ENCODE results near the gene ANKRD53. TPM values are rescaled to one million over a fixed set of nuclear protein-coding genes. Genes with fewer than 3 reads are reported as not detected.
A peak's percentile ranks its signal among the peaks of the same experiment; 100 is the strongest.

The ANKRD53 gene
- total RNA-seq, result 0.94 TPM
- under 1 TPM in 1 of 4 donors, not detected in 3; 0.09 TPM for polyA plus RNA-seq

GRCh38 chr2:70978341-70979179, at the start of gene ANKRD53:
Gene ANKRD53 (plus strand): TSS chr2:70978630. CDS start chr2:70978646, 16 bp downstream.
- Histone ChIP-seq H3K4me1 (ENCODE audit: control insufficient read depth, insufficient read depth, low read length, poor library complexity, severe bottlenecking) (peaks cover 17% of the 10 kb centered on the region), H3K9me3 (ENCODE audit: control insufficient read depth in 2 of 2, low read length in 2 of 2) (no peaks in the 10 kb centered on the region), H3K4me3 (ENCODE audit: low read depth, low read length) (peak within 1 kb of the TSS; percentile 88), H3K27me3 (ENCODE audit: control insufficient read depth, insufficient read depth, low read length) (peaks cover 3% of the 10 kb centered on the region), H3K36me3 (ENCODE audit: control insufficient read depth, insufficient read depth, low read length) (no peaks in the 10 kb centered on the region), H3K27ac (ENCODE audit: insufficient read depth, low read length, poor library complexity, severe bottlenecking) (peak within 1 kb of the TSS; percentile 73)
- Mint-ChIP-seq H3K27me3 (peaks cover 24% of the 10 kb centered on the region), H3K9me3 (no peaks in the 10 kb centered on the region), H3K27ac (peak within 1 kb of the TSS; percentile 89 to 95 (median 92)), H3K36me3 (no peaks in the 10 kb centered on the region), H3K4me3 (peak within 1 kb of the TSS; percentile 85 to 97 (median 89)), H3K4me1 (peaks cover 9 to 20% (median 14%) of the 10 kb centered on the region in 4 donors)
- peak in 2 of 3 donors; percentile 9 to 26 for DNase-seq
- ATAC-seq (ENCODE audit: low read depth in 2 of 2), result peak; percentile 19 to 24

GRCh38 chr2:70930371-70931329, 47.8 kb upstream of the ANKRD53 start:
- ATAC-seq (ENCODE audit: low read depth in 2 of 2) (no peak), DNase-seq (no peak)
- no peak overlapping the region for H3K4me3 Mint-ChIP-seq

GRCh38 chr2:70931376-70932000, 46.9 kb upstream of the ANKRD53 start:
- Mint-ChIP-seq H3K4me1 (no peaks in the 10 kb centered on the region), H3K36me3 (no peaks in the 10 kb centered on the region), H3K4me3 (no peak overlapping the region), H3K9me3 (peaks cover 0 to 2% (median 0%) of the 10 kb centered on the region in 7 donors), H3K27ac (no peak overlapping the region), H3K27me3 (peaks cover 6% of the 10 kb centered on the region)
- no peak for ATAC-seq (ENCODE audit: low read depth in 2 of 2)
- H3K36me3 ChIP-seq (ENCODE audit: control insufficient read depth, insufficient read depth, low read length), result no peaks in the 10 kb centered on the region
- no peak for DNase-seq
- no peak overlapping the region for H3K27ac ChIP-seq (ENCODE audit: insufficient read depth, low read length, poor library complexity, severe bottlenecking)
- H3K4me1 ChIP-seq (ENCODE audit: control insufficient read depth, insufficient read depth, low read length, poor library complexity, severe bottlenecking), result no peaks in the 10 kb centered on the region
- H3K9me3 ChIP-seq (ENCODE audit: control insufficient read depth in 2 of 2, low read length in 2 of 2), result no peaks in the 10 kb centered on the region
- no peak overlapping the region for H3K4me3 ChIP-seq (ENCODE audit: low read depth, low read length)
- no peaks in the 10 kb centered on the region for H3K27me3 ChIP-seq (ENCODE audit: control insufficient read depth, insufficient read depth, low read length)

More at GRCh38 chr2:70930371-70931329, 47.8 kb upstream of the ANKRD53 start:
- Histone ChIP-seq H3K4me3 (ENCODE audit: low read depth, low read length) (no peak overlapping the region), H3K9me3 (ENCODE audit: control insufficient read depth in 2 of 2, low read length in 2 of 2) (no peaks in the 10 kb centered on the region), H3K4me1 (ENCODE audit: control insufficient read depth, insufficient read depth, low read length, poor library complexity, severe bottlenecking) (no peaks in the 10 kb centered on the region), H3K36me3 (ENCODE audit: control insufficient read depth, insufficient read depth, low read length) (no peaks in the 10 kb centered on the region), H3K27ac (ENCODE audit: insufficient read depth, low read length, poor library complexity, severe bottlenecking) (no peak overlapping the region), H3K27me3 (ENCODE audit: control insufficient read depth, insufficient read depth, low read length) (no peaks in the 10 kb centered on the region)
- peak overlapping the region in 1 of 3 donors; percentile 85 for H3K27ac Mint-ChIP-seq
- H3K9me3 Mint-ChIP-seq, result peaks cover 0 to 2% (median 0%) of the 10 kb centered on the region in 7 donors
- H3K4me1 Mint-ChIP-seq, result no peaks in the 10 kb centered on the region
- H3K27me3 Mint-ChIP-seq, result peaks cover 6% of the 10 kb centered on the region
- H3K36me3 Mint-ChIP-seq, result no peaks in the 10 kb centered on the region

- no peaks in the 10 kb centered on the region for H3K4me1 Mint-ChIP-seq
- H3K27ac Mint-ChIP-seq, result no peak overlapping the region
- Histone ChIP-seq H3K27me3 (ENCODE audit: control insufficient read depth, insufficient read depth, low read length) (no peaks in the 10 kb centered on the region), H3K27ac (ENCODE audit: insufficient read depth, low read length, poor library complexity, severe bottlenecking) (no peak overlapping the region), H3K4me3 (ENCODE audit: low read depth, low read length) (no peak overlapping the region), H3K36me3 (ENCODE audit: control insufficient read depth, insufficient read depth, low read length) (no peaks in the 10 kb centered on the region), H3K9me3 (ENCODE audit: control insufficient read depth in 2 of 2, low read length in 2 of 2) (no peaks in the 10 kb centered on the region), H3K4me1 (ENCODE audit: control insufficient read depth, insufficient read depth, low read length, poor library complexity, severe bottlenecking) (no peaks in the 10 kb centered on the region)
- H3K27me3 Mint-ChIP-seq, result peaks cover 6% of the 10 kb centered on the region
- DNase-seq, result no peak
- H3K4me3 Mint-ChIP-seq, result no peak overlapping the region
- peaks cover 0 to 2% (median 0%) of the 10 kb centered on the region in 7 donors for H3K9me3 Mint-ChIP-seq
- no peaks in the 10 kb centered on the region for H3K36me3 Mint-ChIP-seq
- ATAC-seq (ENCODE audit: low read depth in 2 of 2), result no peak
These were observed 45.7 kb upstream of the ANKRD53 start for GRCh38 chr2:70932631-70933230.

GRCh38 chr2:70934981-70935380, 43.4 kb upstream of the ANKRD53 start:
- no peaks in the 10 kb centered on the region for H3K9me3 ChIP-seq (ENCODE audit: control insufficient read depth in 2 of 2, low read length in 2 of 2)
- no peaks in the 10 kb centered on the region for H3K27me3 ChIP-seq (ENCODE audit: control insufficient read depth, insufficient read depth, low read length)
- Mint-ChIP-seq H3K4me1 (no peaks in the 10 kb centered on the region), H3K27me3 (peaks cover 11% of the 10 kb centered on the region), H3K27ac (no peak overlapping the region), H3K36me3 (no peaks in the 10 kb centered on the region), H3K4me3 (no peak overlapping the region), H3K9me3 (no peaks in the 10 kb centered on the region)
- H3K27ac ChIP-seq (ENCODE audit: insufficient read depth, low read length, poor library complexity, severe bottlenecking), result no peak overlapping the region
- no peak overlapping the region for H3K4me3 ChIP-seq (ENCODE audit: low read depth, low read length)
- ATAC-seq (ENCODE audit: low read depth in 2 of 2), result no peak
- H3K36me3 ChIP-seq (ENCODE audit: control insufficient read depth, insufficient read depth, low read length), result no peaks in the 10 kb centered on the region
- DNase-seq, result no peak
- no peaks in the 10 kb centered on the region for H3K4me1 ChIP-seq (ENCODE audit: control insufficient read depth, insufficient read depth, low read length, poor library complexity, severe bottlenecking)

- H3K36me3 Mint-ChIP-seq, result no peaks in the 10 kb centered on the region
- ATAC-seq (ENCODE audit: low read depth in 2 of 2), result no peak
- no peak within 1 kb of the TSS for H3K4me3 Mint-ChIP-seq
- no peak for DNase-seq
- H3K27me3 Mint-ChIP-seq, result peaks cover 15% of the 10 kb centered on the region
- no peaks in the 10 kb centered on the region for H3K27me3 ChIP-seq (ENCODE audit: control insufficient read depth, insufficient read depth, low read length)
- no peaks in the 10 kb centered on the region for H3K9me3 ChIP-seq (ENCODE audit: control insufficient read depth in 2 of 2, low read length in 2 of 2)
- H3K4me3 ChIP-seq (ENCODE audit: low read depth, low read length), result no peak within 1 kb of the TSS
- no peak within 1 kb of the TSS for H3K27ac ChIP-seq (ENCODE audit: insufficient read depth, low read length, poor library complexity, severe bottlenecking)
- no peaks in the 10 kb centered on the region for H3K4me1 ChIP-seq (ENCODE audit: control insufficient read depth, insufficient read depth, low read length, poor library complexity, severe bottlenecking)
- H3K36me3 ChIP-seq (ENCODE audit: control insufficient read depth, insufficient read depth, low read length), result no peaks in the 10 kb centered on the region
- no peaks in the 10 kb centered on the region for H3K9me3 Mint-ChIP-seq
- no peaks in the 10 kb centered on the region for H3K4me1 Mint-ChIP-seq
- H3K27ac Mint-ChIP-seq, result no peak within 1 kb of the TSS
These were observed 42.8 kb upstream of the ANKRD53 start, which contains the start of gene ATP6V1B1 for GRCh38 chr2:70935468-70936164. Gene ATP6V1B1 (plus strand): TSS chr2:70935900. CDS start chr2:70935955, 55 bp downstream.
